Right forelimb (tissue), 1 donor: ENCODE data around the gene STXBP1.
A peak's percentile ranks its signal among the peaks of the same experiment; 100 is the strongest.

Experiments used
- DNase-seq: peaks from one replicate; pipeline ENCODE4 v3.0.0-alpha.2; 2018

The STXBP1 gene

DNA sequence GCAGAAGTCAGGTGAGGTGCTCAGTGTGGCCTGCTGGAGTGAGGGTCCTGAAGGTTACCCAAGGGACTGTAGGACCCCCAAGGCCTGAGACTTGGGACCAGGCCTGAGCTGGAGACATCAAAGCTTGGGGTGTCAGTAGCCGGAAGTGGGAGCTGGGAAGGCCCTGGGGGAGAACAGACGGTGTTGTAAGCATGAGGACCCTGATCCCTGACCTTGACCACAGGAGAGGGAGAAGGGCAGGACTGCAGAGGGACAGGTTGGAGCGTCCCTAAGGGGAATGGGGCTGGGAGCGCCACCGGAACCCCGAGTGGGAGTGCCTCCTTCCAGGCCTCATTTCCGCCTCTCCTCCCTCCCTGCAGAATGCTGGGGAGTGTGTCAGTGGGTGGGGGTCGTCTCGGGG, 104.3 kb downstream of the STXBP1 start:
- DNase-seq = no peak

DNA sequence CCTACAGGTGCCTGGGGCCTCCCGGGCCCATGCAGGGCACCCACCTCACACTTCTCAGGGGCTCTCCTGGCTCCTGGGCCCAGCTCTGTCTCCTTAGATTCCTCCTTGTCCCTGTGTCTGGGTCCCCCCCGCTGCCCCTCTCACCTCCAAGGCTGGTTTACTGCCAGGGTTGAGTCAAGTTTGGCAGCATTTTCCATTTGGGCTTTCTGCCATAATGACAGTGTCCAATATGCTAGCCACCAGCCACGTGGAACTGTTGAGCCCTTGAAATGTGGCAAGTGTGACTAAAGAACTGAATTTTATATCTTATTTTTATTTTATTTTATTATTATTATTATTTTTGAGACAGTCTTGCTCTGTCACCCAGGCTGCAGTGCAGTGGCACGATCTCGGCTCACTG, 105.7 kb downstream of the STXBP1 start:
- DNase-seq = no peak

DNA sequence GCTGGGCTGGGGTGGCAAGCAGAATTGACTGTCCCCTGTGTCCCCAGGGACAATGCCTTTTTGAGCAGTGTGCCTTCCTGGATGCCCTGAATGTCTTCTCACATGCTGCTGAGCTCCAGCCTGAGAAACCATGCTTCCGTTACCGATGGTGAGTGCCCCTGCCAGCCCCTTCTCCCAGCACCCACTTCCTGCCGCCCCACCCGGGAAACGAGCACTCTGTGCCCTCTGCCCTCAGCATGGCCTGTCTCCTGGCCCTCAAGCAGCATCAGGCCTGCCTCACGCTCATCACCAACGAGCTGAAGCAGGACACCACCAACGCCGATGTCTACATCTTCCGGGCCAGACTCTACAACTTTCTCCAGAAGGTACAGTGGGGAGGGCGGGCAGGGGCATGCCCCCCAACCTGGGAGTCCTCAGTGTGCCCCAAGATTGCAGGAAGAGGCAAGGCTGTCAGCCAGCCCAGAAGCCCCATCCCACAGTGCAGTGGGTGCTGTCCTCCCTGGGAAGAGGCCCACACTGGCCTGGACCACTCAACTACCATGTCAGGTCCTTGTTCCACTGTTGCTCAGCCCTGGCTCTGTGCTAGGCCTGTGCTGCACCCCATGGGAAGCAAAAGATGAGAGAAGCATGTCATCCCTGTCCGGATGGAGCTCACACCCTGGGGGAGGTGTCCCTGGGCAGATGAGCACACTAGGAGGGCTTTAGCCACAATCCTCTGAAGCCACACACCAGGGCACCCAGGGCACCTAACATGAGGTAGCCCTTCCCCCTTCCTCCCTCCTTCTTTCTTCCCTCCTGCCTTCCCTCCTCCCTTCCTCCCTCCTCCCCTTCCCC, 108.2 kb downstream of the STXBP1 start:
- no peak for DNase-seq

DNA sequence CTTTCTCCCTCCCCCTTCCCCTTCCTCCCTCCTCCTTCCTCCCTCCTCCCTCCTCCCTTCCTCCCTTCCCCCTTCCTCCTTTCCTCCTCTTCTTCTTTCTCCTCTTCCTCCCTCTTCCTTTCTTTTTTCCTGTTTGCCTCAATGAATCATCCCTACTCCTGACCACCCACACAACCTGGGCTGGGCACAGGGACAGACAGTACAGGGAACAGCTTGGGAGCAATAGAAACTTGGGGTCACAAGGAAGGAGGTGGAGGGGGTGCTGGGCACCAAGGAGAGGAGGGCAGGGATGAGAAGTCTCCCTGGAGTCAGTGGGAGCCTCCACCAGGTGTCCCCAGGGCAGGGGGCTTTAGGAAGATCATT, 108.8 kb downstream of the STXBP1 start:
- DNase-seq = no peak

DNA sequence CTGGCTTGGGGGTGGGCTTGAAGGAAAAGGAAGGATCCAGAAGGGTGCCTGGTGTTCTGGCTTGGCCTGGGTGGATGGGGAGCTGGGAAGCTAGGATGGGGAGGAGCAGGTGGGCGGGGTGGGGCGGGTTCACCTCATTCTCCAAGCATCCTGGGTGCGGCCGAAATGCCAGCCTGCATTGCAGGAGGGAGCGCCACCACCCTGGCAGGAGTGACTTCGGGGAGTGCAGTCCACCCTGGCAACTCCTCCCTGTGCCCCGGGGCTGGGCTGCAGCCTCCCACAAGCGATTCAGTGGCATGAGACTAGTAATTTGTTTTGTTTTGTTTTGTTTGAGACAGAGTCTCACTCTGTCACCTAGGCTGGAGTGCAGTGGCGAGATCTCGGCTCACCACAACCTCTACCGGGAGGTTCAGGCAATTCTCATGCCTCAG, 109.3 kb downstream of the STXBP1 start:
- no peak for DNase-seq

GRCh38 chr9:127722055-127722745, 110.1 kb downstream of the STXBP1 start:
- DNase-seq = no peak

DNA sequence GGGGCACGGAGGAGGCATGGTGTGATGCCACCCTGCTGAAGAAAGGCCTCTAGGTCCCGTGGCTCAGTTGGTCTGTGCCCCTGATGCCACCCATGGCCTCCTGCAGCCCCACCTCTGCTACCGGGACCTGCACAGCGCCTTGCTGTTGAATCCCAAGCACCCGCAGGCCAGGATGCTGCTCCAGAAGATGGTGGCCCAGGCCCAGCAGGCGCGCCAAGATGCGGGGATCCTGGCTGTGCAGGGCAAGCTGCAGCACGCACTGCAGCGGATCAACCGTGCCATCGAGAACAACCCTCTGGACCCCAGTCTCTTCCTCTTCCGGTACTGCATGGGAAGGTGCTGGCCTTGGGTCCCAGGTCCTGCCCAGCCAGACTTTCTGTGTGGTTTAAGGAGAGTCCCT, 110.9 kb downstream of the STXBP1 start:
- no peak for DNase-seq

DNA sequence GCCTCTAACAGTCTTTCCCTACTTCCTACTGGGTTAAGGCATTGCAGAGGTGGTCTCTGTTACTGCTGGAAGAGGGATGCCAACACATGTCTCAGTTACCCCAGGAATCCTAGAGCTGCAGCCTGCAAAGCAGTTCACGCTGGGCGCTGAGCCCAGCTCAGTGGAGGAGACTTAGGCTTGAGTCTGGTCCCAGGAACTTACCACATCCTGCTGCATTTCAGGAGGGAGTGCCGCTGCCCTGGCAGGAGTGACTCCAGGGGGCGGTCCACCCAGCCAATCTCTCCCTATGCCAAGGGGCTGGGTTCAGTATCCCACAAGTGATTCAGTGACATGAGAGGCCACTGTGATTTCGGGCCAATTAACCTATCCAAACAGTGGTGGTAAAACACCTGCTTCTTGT, 111.4 kb downstream of the STXBP1 start:
- DNase-seq = no peak

DNA sequence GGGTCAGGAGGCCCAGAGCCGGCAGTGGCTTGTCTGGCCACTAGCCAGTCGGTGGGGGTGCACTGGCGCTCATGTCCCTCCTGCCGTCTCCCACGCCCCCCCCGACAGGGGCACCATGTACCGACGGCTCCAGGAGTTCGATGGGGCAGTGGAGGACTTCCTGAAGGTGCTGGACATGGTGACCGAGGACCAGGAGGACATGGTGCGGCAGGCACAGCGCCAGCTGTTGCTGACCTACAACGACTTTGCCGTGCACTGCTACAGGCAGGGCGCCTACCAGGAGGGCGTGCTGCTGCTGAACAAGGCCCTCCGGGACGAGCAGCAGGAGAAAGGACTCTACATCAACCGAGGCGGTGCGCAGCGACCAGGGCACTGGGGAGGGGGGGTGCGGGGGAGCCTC, 111.9 kb downstream of the STXBP1 start:
- no peak for DNase-seq

- no peak for DNase-seq
Observed at GRCh38 chr9:127726871-127727270, 114.8 kb downstream of the STXBP1 start.

GRCh38 chr9:127728808-127729207, 116.7 kb downstream of the STXBP1 start:
- DNase-seq = no peak

- DNase-seq = no peak
Observed at GRCh38 chr9:127729522-127730256, 117.6 kb downstream of the STXBP1 start.

- no peak for DNase-seq
Observed at GRCh38 chr9:127730262-127730661, 118.2 kb downstream of the STXBP1 start.

GRCh38 chr9:127730799-127731410, 118.8 kb downstream of the STXBP1 start:
- no peak for DNase-seq

- no peak for DNase-seq
Observed at GRCh38 chr9:127731938-127732337, 119.9 kb downstream of the STXBP1 start.

DNA sequence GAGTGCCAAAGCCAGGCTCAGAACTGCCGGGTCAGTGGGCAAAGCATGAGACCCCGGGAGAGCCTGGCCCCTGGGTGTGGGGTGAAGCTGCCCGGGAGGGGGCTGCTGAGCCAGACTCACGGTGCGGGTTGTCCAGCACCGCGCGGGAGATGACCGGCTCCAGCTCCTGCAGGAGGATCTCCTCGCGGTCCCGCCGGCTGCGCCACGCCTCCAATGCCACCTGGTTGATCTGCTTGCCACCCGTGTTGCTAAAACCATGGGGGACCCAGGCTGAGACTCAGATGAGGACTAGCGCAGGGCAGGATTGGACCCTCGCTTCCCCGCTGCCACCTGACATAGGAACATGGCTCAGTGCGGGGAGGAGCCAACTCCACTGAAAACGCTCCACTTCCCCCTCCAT, 120.4 kb downstream of the STXBP1 start:
- DNase-seq = no peak

DNA sequence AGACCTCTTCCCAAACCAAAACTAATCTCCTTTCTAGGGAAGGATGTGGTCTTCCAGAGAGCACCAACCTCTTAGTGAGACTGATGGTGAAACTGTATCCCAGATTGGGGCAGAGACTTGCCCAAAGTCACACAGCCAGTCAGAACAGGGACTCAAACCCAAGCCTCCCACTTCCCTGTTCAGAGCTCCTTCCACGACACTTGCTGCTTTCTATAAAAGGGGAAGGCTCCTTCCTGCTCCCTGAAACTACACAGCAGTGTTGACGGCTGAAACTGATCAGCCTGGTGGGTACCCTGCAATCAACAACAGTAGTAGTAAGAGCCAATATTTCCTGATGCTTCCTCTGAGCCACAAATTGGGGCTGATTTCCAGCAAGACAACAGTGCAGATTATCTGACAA, 121.5 kb downstream of the STXBP1 start:
- DNase-seq = no peak

- DNase-seq = no peak
Observed at GRCh38 chr9:127734247-127734746, 122.2 kb downstream of the STXBP1 start.

DNA sequence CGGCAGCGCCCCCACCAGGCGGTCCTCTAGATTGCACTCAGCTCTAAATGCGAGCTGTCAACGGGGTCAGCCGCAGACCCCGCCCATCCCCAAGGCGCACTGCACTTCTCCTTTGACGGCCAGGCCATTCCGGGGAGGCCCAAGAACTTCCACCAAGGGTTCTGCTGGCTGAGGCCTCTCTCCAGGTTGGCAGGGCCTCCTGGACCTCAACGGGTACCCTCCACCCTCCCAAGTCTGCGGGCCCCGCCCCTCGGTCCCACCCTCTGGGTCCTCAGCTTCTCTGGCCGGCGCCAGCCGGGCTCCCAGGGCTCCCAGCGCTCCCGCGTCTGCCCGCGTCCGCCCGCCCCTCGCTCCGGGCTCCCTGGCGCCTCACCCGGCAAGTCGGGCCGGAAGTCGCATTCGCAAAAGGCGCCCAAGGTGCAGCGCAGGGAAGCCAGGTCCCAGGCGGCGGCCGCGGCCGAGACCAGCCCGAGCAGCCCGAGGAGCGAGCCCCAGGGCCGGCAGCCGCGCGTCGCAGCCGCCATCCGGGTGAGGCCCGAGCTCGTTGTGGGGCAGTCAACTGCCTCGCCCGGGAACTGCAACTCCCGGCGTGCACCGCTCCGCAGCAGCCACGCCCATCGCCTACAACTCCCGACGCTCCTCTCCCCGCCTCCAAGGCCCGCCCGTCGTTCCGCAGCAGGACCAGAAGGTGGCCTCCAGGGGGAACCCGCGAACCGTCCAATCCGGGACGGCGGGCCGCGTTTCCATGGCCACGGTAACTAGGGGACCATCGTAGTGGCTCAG, 122.9 kb downstream of the STXBP1 start, which contains the start of gene TOR2A:
TOR2A (minus strand) TSS at position 548 of the 783 bp plus-strand sequence; CDS start at position 524, 24 bp downstream.
- peak; percentile 99 for DNase-seq

DNA sequence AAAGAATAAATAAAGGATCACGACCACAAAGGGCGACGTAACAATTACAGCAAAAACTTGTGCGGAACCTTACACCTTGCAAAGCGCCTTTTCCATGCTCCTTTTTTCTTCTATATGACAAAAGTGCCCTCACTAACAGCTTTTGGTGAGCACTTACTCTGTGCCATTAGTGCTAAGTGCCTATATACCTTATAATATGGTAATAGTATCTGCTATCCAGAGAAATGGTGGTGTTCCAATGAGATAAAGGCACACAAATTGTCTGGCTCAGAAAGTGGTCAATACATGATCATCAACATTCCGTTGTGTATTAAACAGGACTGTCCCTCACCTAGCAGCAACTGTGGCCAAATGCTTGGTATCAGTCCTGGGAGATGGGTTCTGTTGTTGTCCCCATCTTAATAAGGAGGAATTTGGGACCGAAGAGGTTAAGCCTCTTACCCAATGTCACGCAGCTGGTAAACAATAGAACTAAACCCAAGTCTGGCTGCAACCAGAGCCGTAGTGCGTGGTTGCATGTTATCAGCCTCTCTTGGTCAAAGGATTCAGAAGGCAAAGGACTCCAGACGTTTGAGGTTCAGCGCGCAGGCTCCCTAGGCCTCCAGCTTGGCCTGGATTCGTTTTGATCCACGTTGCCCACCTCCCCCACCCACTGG, 123.6 kb downstream of the STXBP1 start:
- DNase-seq = no peak

DNA sequence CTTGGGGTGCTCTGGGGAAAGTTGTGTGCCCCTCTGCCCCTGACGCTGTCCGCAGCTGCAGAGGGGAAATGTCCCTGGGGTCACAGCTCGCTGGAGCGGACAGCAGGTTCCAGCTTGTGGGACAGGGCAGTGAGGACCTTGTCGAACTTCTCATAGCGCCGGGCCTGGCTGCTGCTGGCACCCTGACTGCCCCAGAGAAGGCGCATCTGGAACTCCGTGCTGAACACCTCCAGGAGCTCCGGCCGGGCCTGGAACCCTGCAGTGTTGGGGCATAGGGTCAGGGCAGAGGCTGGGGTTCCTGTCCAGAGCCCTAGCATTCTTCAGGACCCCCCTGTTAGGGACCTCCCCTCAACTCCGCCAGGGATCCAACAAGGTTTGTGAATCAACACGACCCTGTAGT, 126.6 kb downstream of the STXBP1 start:
- no peak for DNase-seq
